ENCODE measurements around the gene SSB. TPM values are rescaled to one million over a fixed set of nuclear protein-coding genes. Genes with fewer than 3 reads are reported as not detected.

Gene SSB
- total RNA-seq, 1 experiment from 2014 or later: 108 TPM

GRCh38 chr2:169768262-169768995, 30.2 kb upstream of the SSB start:
- Histone ChIP-seq H3K4me1 (ENCODE audit: insufficient read depth, low read length) (peaks cover 16% of the 10 kb centered on the region), H3K79me2 (ENCODE audit: low read length) (no peaks in the 10 kb centered on the region), H3K36me3 (ENCODE audit: low read depth, low read length) (no peaks in the 10 kb centered on the region), H3K4me2 (ENCODE audit: low read length) (no peak overlapping the region), H3K9me3 (ENCODE audit: low read length) (no peaks in the 10 kb centered on the region), H3F3A (ENCODE audit: low read length, unreplicated experiment) (no peaks in the 10 kb centered on the region), H3K4me3 (ENCODE audit: low read length) (no peak overlapping the region), H3K9ac (ENCODE audit: low read length) (no peak overlapping the region), H3K9me2 (replicated peaks; ENCODE audit: low read length) (no peaks in the 10 kb centered on the region), H4K20me1 (ENCODE audit: low read length) (no peaks in the 10 kb centered on the region), H2AFZ (ENCODE audit: low read length) (no peak overlapping the region), H3K27ac (ENCODE audit: low read length) (no peak overlapping the region), H3K27me3 (ENCODE audit: low read length) (no peaks in the 10 kb centered on the region)
- ChIA-PET POLR2A (ENCODE audit: unreplicated experiment) (no interaction called here), CTCF (no interaction called here)
- ATAC-seq: no peak
- DNase-seq: no peak
- intact Hi-C loops (cut with micrococcal nuclease): no loop called here
- TF ChIP-seq, protein P1, sequence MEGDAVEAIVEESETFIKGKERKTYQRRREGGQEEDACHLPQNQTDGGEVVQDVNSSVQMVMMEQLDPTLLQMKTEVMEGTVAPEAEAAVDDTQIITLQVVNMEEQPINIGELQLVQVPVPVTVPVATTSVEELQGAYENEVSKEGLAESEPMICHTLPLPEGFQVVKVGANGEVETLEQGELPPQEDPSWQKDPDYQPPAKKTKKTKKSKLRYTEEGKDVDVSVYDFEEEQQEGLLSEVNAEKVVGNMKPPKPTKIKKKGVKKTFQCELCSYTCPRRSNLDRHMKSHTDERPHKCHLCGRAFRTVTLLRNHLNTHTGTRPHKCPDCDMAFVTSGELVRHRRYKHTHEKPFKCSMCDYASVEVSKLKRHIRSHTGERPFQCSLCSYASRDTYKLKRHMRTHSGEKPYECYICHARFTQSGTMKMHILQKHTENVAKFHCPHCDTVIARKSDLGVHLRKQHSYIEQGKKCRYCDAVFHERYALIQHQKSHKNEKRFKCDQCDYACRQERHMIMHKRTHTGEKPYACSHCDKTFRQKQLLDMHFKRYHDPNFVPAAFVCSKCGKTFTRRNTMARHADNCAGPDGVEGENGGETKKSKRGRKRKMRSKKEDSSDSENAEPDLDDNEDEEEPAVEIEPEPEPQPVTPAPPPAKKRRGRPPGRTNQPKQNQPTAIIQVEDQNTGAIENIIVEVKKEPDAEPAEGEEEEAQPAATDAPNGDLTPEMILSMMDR (conservative IDR thresholded peaks at IDR 0.05; ENCODE audit: low read depth, low read length): no peak
- BruUV-seq (replicated peaks): no TSS peak

DNA sequence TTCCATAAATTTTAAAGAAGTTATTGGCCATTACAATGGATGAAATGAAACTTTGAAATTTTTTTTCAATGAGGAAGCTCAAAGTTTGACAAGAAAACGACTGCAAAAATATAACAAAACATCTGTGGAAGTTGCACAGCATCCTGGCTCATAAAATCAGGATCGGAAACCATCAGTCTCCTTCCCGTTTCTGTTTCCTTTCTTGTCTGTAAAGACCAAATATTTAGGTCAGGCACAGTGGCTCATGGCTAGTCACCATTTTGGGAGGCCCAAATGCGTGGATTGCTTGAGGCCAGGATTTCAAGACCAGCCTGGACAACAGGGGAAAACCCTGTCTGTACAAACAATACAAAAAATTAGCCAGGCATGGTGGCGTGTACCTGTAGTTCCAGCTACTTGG, 27.6 kb upstream of the SSB start:
- H3K27ac ChIP-seq (ENCODE audit: low read length): no peak overlapping the region
- H3K4me2 ChIP-seq (ENCODE audit: low read length): no peak overlapping the region
- peaks cover 9% of the 10 kb centered on the region for H3K4me1 ChIP-seq (ENCODE audit: insufficient read depth, low read length)
- H3F3A ChIP-seq (ENCODE audit: low read length, unreplicated experiment): no peaks in the 10 kb centered on the region
- BruUV-seq (replicated peaks): no TSS peak
- H3K79me2 ChIP-seq (ENCODE audit: low read length): no peaks in the 10 kb centered on the region
- CTCF ChIA-PET: interaction anchor here (0.6 kb wide), 1 partner anchor 109 kb away, joined by 4 read pairs; no protein-coding TSS in a partner anchor
- TF ChIP-seq EZH2phosphoT487 (IDR thresholded peaks at IDR 0.05; ENCODE audit: borderline replicate concordance, low read length): no peak
- TF ChIP-seq, protein P1 (conservative IDR thresholded peaks at IDR 0.05; ENCODE audit: low read depth, low read length): no peak
- TF ChIP-seq EZH2 (IDR thresholded peaks at IDR 0.05; ENCODE audit: low read length, unreplicated experiment): no peak
- H2AFZ ChIP-seq (ENCODE audit: low read length): no peak overlapping the region
- H3K9me3 ChIP-seq (ENCODE audit: low read length): no peaks in the 10 kb centered on the region
- H3K9me2 ChIP-seq (replicated peaks; ENCODE audit: low read length): no peaks in the 10 kb centered on the region
- no peaks in the 10 kb centered on the region for H3K36me3 ChIP-seq (ENCODE audit: low read depth, low read length)
- no peaks in the 10 kb centered on the region for H3K27me3 ChIP-seq (ENCODE audit: low read length)
- H3K9ac ChIP-seq (ENCODE audit: low read length): no peak overlapping the region
- DNase-seq (no peak), ATAC-seq (no peak)
- no peak overlapping the region for H3K4me3 ChIP-seq (ENCODE audit: low read length)
- intact Hi-C loops (cut with micrococcal nuclease): no loop called here
- POLR2A ChIA-PET (ENCODE audit: unreplicated experiment): no interaction called here
- no peaks in the 10 kb centered on the region for H4K20me1 ChIP-seq (ENCODE audit: low read length)

DNA sequence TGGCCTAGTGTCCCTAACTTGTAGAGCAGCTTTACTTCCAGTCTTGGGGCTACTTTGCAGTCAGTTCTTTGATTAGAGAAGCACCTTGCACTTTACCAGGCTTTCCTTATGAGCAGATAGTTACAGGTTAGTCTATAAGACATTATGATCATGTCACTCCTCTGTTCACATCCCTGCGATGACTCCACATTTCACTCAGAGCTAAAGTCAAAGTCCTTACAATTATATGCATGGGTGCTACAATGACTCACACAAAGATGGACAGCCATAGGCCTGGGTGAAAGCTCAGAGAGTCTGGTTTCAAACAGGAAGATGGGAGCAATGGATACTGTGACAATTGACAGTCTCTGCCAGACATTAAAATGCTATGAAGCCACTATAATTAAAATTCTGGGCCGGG, 27.1 kb upstream of the SSB start:
- no peak for ATAC-seq
- Histone ChIP-seq H3K9me3 (ENCODE audit: low read length) (no peaks in the 10 kb centered on the region), H3K9ac (ENCODE audit: low read length) (no peak overlapping the region), H4K20me1 (ENCODE audit: low read length) (no peaks in the 10 kb centered on the region), H2AFZ (ENCODE audit: low read length) (no peak overlapping the region), H3K79me2 (ENCODE audit: low read length) (no peaks in the 10 kb centered on the region), H3K27ac (ENCODE audit: low read length) (no peak overlapping the region), H3K27me3 (ENCODE audit: low read length) (no peaks in the 10 kb centered on the region), H3K36me3 (ENCODE audit: low read depth, low read length) (no peaks in the 10 kb centered on the region), H3K4me2 (ENCODE audit: low read length) (no peak overlapping the region), H3K4me3 (ENCODE audit: low read length) (no peak overlapping the region), H3K4me1 (ENCODE audit: insufficient read depth, low read length) (peaks cover 8% of the 10 kb centered on the region; the same call in 1 of the 2 replicates), H3K9me2 (replicated peaks; ENCODE audit: low read length) (no peaks in the 10 kb centered on the region), H3F3A (ENCODE audit: low read length, unreplicated experiment) (no peaks in the 10 kb centered on the region)
- intact Hi-C loops (cut with micrococcal nuclease): no loop called here
- peak; percentile 10 for DNase-seq
- BruUV-seq (replicated peaks): no TSS peak
- TF ChIP-seq EZH2phosphoT487 (IDR thresholded peaks at IDR 0.05; ENCODE audit: borderline replicate concordance, low read length): no peak
- TF ChIP-seq EZH2 (IDR thresholded peaks at IDR 0.05; ENCODE audit: low read length, unreplicated experiment): no peak
- TF ChIP-seq, protein P1 (conservative IDR thresholded peaks at IDR 0.05; ENCODE audit: low read depth, low read length): no peak
- POLR2A ChIA-PET (ENCODE audit: unreplicated experiment): no interaction called here
- CTCF ChIA-PET: no interaction called here

Measured in PC-3 (cell line).